ENCODE results near the gene ZNF681.
"Not testable (repeated sequence)": the region's sequence is repeated elsewhere in the genome, so short reads cannot be mapped to it uniquely, and the experiment has no call there.

Gene ZNF681

GRCh38 chr19:23769691-23770468 lies 11.2 kb upstream of the ZNF681 start:
- Mint-ChIP-seq H3K4me1 (ENCODE audit: low read depth) (peaks cover 5% of the 10 kb centered on the region), H3K4me3 (no peak overlapping the region), H3K27me3 (no peaks in the 10 kb centered on the region), H3K36me3 (ENCODE audit: low read depth) (no peaks in the 10 kb centered on the region), H3K9me3 (peaks cover 16% of the 10 kb centered on the region), H3K27ac (no peak overlapping the region)
- intact Hi-C loops (cut with micrococcal nuclease), result no loop called here

- Mint-ChIP-seq H3K4me3 (no peak overlapping the region), H3K36me3 (ENCODE audit: low read depth) (peaks cover 4% of the 10 kb centered on the region), H3K9me3 (peaks cover 18% of the 10 kb centered on the region), H3K27me3 (peaks cover 8% of the 10 kb centered on the region), H3K27ac (no peak overlapping the region), H3K4me1 (ENCODE audit: low read depth) (peaks cover 8% of the 10 kb centered on the region)
- intact Hi-C loops (cut with micrococcal nuclease), result no loop called here
Measured at GRCh38 chr19:23766951-23767350, 8.3 kb upstream of the ZNF681 start.

GRCh38 chr19:23764781-23765180 lies 6.1 kb upstream of the ZNF681 start:
- H3K9me3 Mint-ChIP-seq, result peaks cover 17% of the 10 kb centered on the region
- no peak overlapping the region for H3K27ac Mint-ChIP-seq
- peaks cover 8% of the 10 kb centered on the region for H3K27me3 Mint-ChIP-seq
- no peak overlapping the region for H3K4me3 Mint-ChIP-seq
- intact Hi-C loops (cut with micrococcal nuclease), result loop anchor here (5.0 kb wide), 1 partner anchor 77 kb away; the partner anchor contains the start of gene ZNF675
- H3K4me1 Mint-ChIP-seq (ENCODE audit: low read depth), result peaks cover 8% of the 10 kb centered on the region
- H3K36me3 Mint-ChIP-seq (ENCODE audit: low read depth), result peaks cover 4% of the 10 kb centered on the region

GRCh38 chr19:23762884-23763711 lies 4.4 kb upstream of the ZNF681 start:
- peaks cover 8% of the 10 kb centered on the region for H3K27me3 Mint-ChIP-seq
- peaks cover 10% of the 10 kb centered on the region for H3K9me3 Mint-ChIP-seq
- H3K27ac Mint-ChIP-seq, result peak overlapping the region; percentile 61
- intact Hi-C loops (cut with micrococcal nuclease), result loop anchor here (5.0 kb wide), 1 partner anchor 76 kb away; the partner anchor contains the start of gene ZNF675
- peaks cover 14% of the 10 kb centered on the region for H3K4me1 Mint-ChIP-seq (ENCODE audit: low read depth)
- H3K36me3 Mint-ChIP-seq (ENCODE audit: low read depth), result peaks cover 4% of the 10 kb centered on the region
- peak overlapping the region; percentile 85 for H3K4me3 Mint-ChIP-seq

GRCh38 chr19:23762548-23762883 lies 3.8 kb upstream of the ZNF681 start:
- intact Hi-C loops (cut with micrococcal nuclease), result loop anchor here (5.0 kb wide), 1 partner anchor 75 kb away; the partner anchor contains the start of gene ZNF675
- peaks cover 8% of the 10 kb centered on the region for H3K27me3 Mint-ChIP-seq
- peaks cover 16% of the 10 kb centered on the region for H3K4me1 Mint-ChIP-seq (ENCODE audit: low read depth)
- peak overlapping the region; percentile 85 for H3K4me3 Mint-ChIP-seq
- H3K36me3 Mint-ChIP-seq (ENCODE audit: low read depth), result peaks cover 4% of the 10 kb centered on the region
- H3K27ac Mint-ChIP-seq, result peak overlapping the region; percentile 61
- peaks cover 10% of the 10 kb centered on the region for H3K9me3 Mint-ChIP-seq

DNA sequence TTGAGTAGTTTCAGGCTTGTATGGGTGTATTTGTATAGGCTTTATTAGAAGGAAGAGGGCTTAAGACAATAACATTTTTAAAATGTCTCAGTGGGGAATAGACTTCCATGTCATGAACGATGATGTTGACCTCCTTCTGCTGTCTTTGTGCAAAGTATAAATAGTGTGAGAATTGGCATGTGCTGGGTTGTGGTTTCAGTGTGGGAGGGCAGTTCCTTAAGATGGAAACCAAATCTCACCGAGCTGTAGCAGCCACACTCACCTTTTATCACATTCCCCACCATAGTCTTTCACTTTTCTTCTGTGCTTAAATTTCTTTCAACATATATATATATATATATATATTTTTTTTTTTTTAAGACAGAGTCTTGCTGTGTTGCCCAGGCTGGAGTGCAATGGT lies 1.6 kb upstream of the ZNF681 start:
- H3K4me1 Mint-ChIP-seq (ENCODE audit: low read depth), result peaks cover 16% of the 10 kb centered on the region
- intact Hi-C loops (cut with micrococcal nuclease), result loop anchor here (5.0 kb wide), 1 partner anchor 73 kb away; the partner anchor contains the start of gene ZNF675
- H3K27me3 Mint-ChIP-seq, H3K27ac Mint-ChIP-seq, H3K4me3 Mint-ChIP-seq: not testable (repeated sequence)
- H3K36me3 Mint-ChIP-seq (ENCODE audit: low read depth), result peaks cover 12% of the 10 kb centered on the region
- H3K9me3 Mint-ChIP-seq, result peaks cover 23% of the 10 kb centered on the region

DNA sequence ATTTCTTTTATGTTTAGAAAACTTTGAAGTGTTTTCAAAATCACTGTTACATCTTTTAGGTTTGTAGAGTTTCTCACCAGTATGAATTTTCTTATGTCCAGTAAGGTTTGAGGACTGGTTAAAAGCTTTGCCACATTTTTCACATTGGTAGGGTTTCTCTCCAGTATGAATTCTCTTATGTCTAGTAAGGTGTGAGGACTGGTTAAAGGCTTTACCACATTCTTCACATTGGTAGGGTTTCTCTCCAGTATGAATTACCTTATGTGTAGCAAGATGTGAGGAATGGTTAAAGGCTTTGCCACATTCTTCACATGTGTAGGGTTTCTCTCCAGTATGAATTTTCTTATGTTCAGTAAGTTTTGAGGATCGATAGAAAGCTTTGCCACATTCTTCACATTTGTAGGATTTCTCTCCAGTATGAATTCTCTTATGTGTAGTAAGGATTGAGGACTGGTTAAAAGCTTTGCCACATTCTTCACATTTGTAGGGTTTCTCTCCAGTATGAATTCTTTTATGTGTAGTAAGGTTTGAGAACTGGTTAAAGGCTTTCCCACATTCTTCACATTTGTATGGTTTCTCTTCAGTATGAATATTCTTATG lies 15.0 kb downstream of the ZNF681 start:
- H3K4me1 Mint-ChIP-seq (ENCODE audit: low read depth); intact Hi-C loops (cut with micrococcal nuclease); H3K4me3 Mint-ChIP-seq; H3K27me3 Mint-ChIP-seq; H3K27ac Mint-ChIP-seq: not testable (repeated sequence)
- Mint-ChIP-seq H3K36me3 (ENCODE audit: low read depth) (peaks cover 21% of the 10 kb centered on the region), H3K9me3 (peaks cover 52% of the 10 kb centered on the region)

DNA sequence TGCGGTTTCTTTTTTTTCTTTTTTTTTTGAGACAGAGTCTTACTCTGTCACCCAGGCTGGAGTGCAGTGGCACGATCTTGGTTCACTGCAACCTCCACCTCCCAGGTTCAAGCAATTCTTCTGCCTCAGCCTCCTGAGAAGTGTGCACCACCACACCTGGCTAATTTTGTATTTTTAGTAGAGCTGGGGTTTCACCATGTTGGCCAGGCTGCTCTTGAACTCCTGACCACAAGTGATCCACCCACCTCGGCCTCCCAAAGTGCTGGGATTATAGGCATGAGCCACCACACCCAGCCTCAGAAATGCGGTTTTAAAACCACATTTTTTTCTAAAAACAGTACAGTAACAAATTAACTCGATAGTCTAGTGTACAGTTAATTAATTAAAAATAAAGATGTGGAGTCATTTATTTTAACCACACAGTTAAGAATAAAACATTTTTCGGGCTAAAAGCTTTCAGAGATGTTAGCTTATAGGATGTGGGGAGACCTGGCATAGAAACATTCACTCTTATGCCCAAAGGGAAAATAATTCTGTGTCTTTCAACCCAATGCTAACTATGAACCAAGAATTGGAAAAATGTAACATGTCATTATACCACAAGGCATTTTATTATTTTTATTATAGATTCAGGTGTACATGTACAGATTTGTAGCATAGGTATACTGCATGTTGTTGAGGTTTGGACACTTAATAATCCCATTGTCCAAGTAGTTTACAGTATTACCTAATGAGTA lies 27.8 kb downstream of the ZNF681 start:
- peaks cover 38% of the 10 kb centered on the region for H3K9me3 Mint-ChIP-seq
- H3K4me3 Mint-ChIP-seq; H3K4me1 Mint-ChIP-seq (ENCODE audit: low read depth); H3K27ac Mint-ChIP-seq; H3K36me3 Mint-ChIP-seq (ENCODE audit: low read depth); H3K27me3 Mint-ChIP-seq; intact Hi-C loops (cut with micrococcal nuclease): not testable (repeated sequence)

DNA sequence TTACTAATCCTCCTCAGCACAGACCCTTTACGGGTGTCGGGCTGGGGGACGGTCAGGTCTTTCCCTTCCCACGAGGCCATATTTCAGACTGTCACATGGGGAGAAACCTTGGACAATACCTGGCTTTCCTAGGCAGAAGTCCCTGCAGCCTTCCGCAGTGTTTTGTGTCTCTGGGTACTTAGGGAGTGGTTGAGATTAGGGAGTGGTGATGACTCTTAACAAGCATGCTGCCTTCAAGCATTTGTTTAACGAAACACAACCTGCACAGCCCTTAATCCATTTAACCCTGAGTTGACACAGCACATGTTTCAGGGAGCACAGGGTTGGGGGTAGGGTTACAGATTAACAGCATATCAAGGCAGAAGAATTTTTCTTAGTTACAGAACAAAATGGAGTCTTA lies 34.5 kb downstream of the ZNF681 start:
- intact Hi-C loops (cut with micrococcal nuclease); H3K27ac Mint-ChIP-seq: not testable (repeated sequence)

DNA sequence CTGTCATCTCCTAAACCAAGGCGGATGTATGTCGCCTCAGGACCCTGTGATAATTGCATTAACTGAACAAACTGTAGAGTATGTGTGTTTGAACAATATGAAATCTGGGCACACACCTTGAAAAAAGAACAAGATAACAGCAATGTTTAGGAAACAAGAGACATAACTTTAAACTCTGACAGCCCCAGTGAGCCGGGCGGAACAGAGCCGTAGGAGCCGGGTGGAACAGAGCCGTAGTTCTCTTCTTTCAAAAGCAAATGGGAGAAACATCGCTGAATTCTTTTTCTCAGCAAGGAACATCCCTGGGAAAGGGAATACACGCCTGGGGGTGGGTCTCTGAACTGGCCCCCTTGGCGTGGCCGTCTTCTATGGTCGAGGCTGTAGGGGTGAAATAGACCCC lies 39.9 kb downstream of the ZNF681 start:
- Mint-ChIP-seq H3K4me1 (ENCODE audit: low read depth) (no peaks in the 10 kb centered on the region), H3K27me3 (peaks cover 6% of the 10 kb centered on the region), H3K27ac (no peak overlapping the region), H3K36me3 (ENCODE audit: low read depth) (no peaks in the 10 kb centered on the region), H3K9me3 (peaks cover 34% of the 10 kb centered on the region), H3K4me3 (no peak overlapping the region)
- intact Hi-C loops (cut with micrococcal nuclease), result no loop called here

More for the DNA sequence above, 34.5 kb downstream of the ZNF681 start:
- not testable (repeated sequence) for H3K27me3 Mint-ChIP-seq; H3K4me1 Mint-ChIP-seq (ENCODE audit: low read depth); H3K36me3 Mint-ChIP-seq (ENCODE audit: low read depth); H3K4me3 Mint-ChIP-seq
- H3K9me3 Mint-ChIP-seq, result peaks cover 39% of the 10 kb centered on the region

- intact Hi-C loops (cut with micrococcal nuclease), result no loop called here
- Mint-ChIP-seq H3K27ac (no peak overlapping the region), H3K27me3 (peaks cover 6% of the 10 kb centered on the region), H3K4me3 (no peak overlapping the region), H3K4me1 (ENCODE audit: low read depth) (no peaks in the 10 kb centered on the region), H3K36me3 (ENCODE audit: low read depth) (no peaks in the 10 kb centered on the region), H3K9me3 (peaks cover 26% of the 10 kb centered on the region)
Measured at GRCh38 chr19:23716792-23717191, 41.9 kb downstream of the ZNF681 start.

GRCh38 chr19:23709347-23709746 lies 49.3 kb downstream of the ZNF681 start:
- intact Hi-C loops (cut with micrococcal nuclease), result no loop called here
- Mint-ChIP-seq H3K27ac (no peak overlapping the region), H3K9me3 (peaks cover 27% of the 10 kb centered on the region), H3K4me1 (ENCODE audit: low read depth) (no peaks in the 10 kb centered on the region), H3K4me3 (no peak overlapping the region), H3K27me3 (no peaks in the 10 kb centered on the region), H3K36me3 (ENCODE audit: low read depth) (no peaks in the 10 kb centered on the region)

DNA sequence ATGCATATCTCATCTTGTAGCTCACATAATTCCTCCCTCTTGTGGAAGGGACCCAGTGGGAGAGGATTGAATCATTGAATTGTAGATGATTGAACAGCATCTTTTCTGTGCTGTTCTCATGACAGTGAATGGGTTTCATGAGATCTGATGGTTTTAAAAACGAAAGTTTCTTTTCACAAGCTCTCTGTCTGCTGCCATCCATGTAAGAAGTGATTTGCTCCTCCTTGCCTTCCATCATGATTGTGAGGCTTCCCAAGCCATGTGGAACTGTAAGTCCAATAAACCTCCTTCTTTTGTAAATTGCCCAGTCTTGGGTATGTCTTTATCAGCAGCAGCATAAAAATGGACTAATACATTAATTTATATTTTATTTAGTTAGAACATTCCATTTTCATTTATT lies 52.0 kb downstream of the ZNF681 start:
- Mint-ChIP-seq H3K4me3 (no peak overlapping the region), H3K27ac (no peak overlapping the region), H3K9me3 (peaks cover 54% of the 10 kb centered on the region), H3K4me1 (ENCODE audit: low read depth) (no peaks in the 10 kb centered on the region), H3K36me3 (ENCODE audit: low read depth) (no peaks in the 10 kb centered on the region), H3K27me3 (no peaks in the 10 kb centered on the region)
- intact Hi-C loops (cut with micrococcal nuclease), result no loop called here

Data from dendritic cell treated with granulocyte-macrophage colony-stimulating factor and Interleukin-4, amounts not matched to agents 40 ng/mL and 50 ng/mL, for 4 days (primary cell).